H1 (cell line): ENCODE results near the gene CAMK2N2. TPM values are rescaled to one million over a fixed set of nuclear protein-coding genes. Genes with fewer than 3 reads are reported as not detected.

Experiments
- CTCF ChIA-PET: fragments of 300-600 bp; sonication (Branson Sonifier 250); formaldehyde crosslinking; loops from one replicate; lab custom pipeline; 2021; ENCODE audit not compliant: partially characterized antibody; lab: Charles Lee
- POLR2A ChIA-PET: fragments of 300-600 bp; sonication (Branson Sonifier 250); formaldehyde crosslinking; loops from one replicate; lab custom pipeline; 2021; ENCODE audit warnings: inconsistent platforms; ENCODE audit not compliant: partially characterized antibody; lab: Charles Lee
- DNase-seq, 2 experiments: peaks; one replicate each; pipeline versions ENCODE4 v3.0.0 to v3.0.0-alpha.2; 2010 to 2022; ENCODE audit warnings: low spot score in 2 of 2, low read depth in 1 of 2, mixed read lengths in 1 of 2
- FAIRE-seq: peaks from 2 replicates; lab custom pipeline; 2011; peaks lifted over from hg19 to GRCh38; lab: Jason Lieb, UNC
- H2AFZ ChIP-seq: 2 replicates; pipeline ENCODE4 v1.8.1; 2012; ENCODE audit warnings: low read length, inconsistent platforms
- H2AK5ac ChIP-seq: 2 replicates; pipeline ENCODE4 v1.6.1; 2013; ENCODE audit warnings: low read depth, low read length
- H2BK120ac ChIP-seq: replicated peaks from 2 replicates; pipeline ENCODE3; 2013; ENCODE audit warnings: low read depth, low read length, inconsistent platforms
- H2BK12ac ChIP-seq: 2 replicates; pipeline ENCODE4 v1.6.1; 2013; ENCODE audit warnings: low read depth, low read length
- H2BK15ac ChIP-seq: 2 replicates; pipeline ENCODE4 v1.6.1; 2013; ENCODE audit warnings: low read length
- H2BK20ac ChIP-seq: 2 replicates; pipeline ENCODE4 v1.6.1; 2013; ENCODE audit warnings: low read length
- H2BK5ac ChIP-seq: 2 replicates; pipeline ENCODE4 v1.6.1; 2013; ENCODE audit warnings: low read depth, low read length
- H3K14ac ChIP-seq: 2 replicates; pipeline ENCODE4 v1.6.1; 2013; ENCODE audit warnings: inconsistent platforms; ENCODE audit not compliant: insufficient read length
- H3K18ac ChIP-seq: 2 replicates; pipeline ENCODE4 v1.6.1; 2013; ENCODE audit warnings: low read length; ENCODE audit errors: extremely low read depth
- H3K23ac ChIP-seq: 2 replicates; pipeline ENCODE4 v1.6.1; 2013; ENCODE audit warnings: inconsistent platforms; ENCODE audit not compliant: insufficient read length
- H3K23me2 ChIP-seq: 2 replicates; pipeline ENCODE4 v1.6.1; 2013; ENCODE audit warnings: low read depth, low read length
- H3K27ac ChIP-seq: 2 replicates; pipeline ENCODE4 v1.6.1; 2011; ENCODE audit warnings: low read depth, low read length, inconsistent platforms
- H3K27me3 ChIP-seq, 4 experiments: replicated peaks in 1 of 4; 1 replicate in 1 of 4; 2 replicates in 3 of 4; pipeline versions ENCODE4 v1.6.1 to v1.8.1; 2011 to 2013; ENCODE audit warnings: low read length in 3 of 4, mild to moderate bottlenecking in 3 of 4, inconsistent platforms in 2 of 4, mixed read lengths in 2 of 4, moderate library complexity in 1 of 4; ENCODE audit not compliant: control insufficient read depth in 3 of 4, insufficient read depth in 3 of 4; ENCODE audit errors: extremely low read depth in 1 of 4
- H3K36me3 ChIP-seq, 4 experiments: 2 replicates each; pipeline versions ENCODE4 v1.6.1 to v1.8.1; 2011 to 2013; ENCODE audit warnings: mild to moderate bottlenecking in 4 of 4, low read length in 3 of 4, moderate library complexity in 2 of 4, control low read depth in 1 of 4, inconsistent platforms in 1 of 4; ENCODE audit not compliant: insufficient read depth in 4 of 4, control insufficient read depth in 2 of 4
- H3K4ac ChIP-seq: replicated peaks from 2 replicates; pipeline ENCODE3; 2013; ENCODE audit warnings: low read length, low read depth, mixed read lengths, inconsistent platforms; ENCODE audit not compliant: insufficient read length
- H3K4me1 ChIP-seq, 4 experiments: replicated peaks in 1 of 4; 1 replicate in 1 of 4; 2 replicates in 3 of 4; pipeline versions ENCODE4 v1.6.1 to v1.8.1; 2011 to 2013; ENCODE audit warnings: low read length in 3 of 4, inconsistent platforms in 2 of 4, mixed read lengths in 1 of 4; ENCODE audit not compliant: insufficient read depth in 4 of 4, control insufficient read depth in 3 of 4
- H3K4me2 ChIP-seq, 2 experiments: 2 replicates each; pipeline versions ENCODE4 v1.6.1 to v1.8.1; 2011 to 2013; ENCODE audit warnings: low read depth in 2 of 2, low read length in 2 of 2, control low read depth in 1 of 2, inconsistent platforms in 1 of 2, mild to moderate bottlenecking in 1 of 2; ENCODE audit not compliant: insufficient read depth in 1 of 2
- H3K4me3 ChIP-seq, 4 experiments: fragments of 200-600, 300-600 bp in 1 of 4; sonication (generic), shearing (Covaris generic), sonication (Bioruptor Twin) in 1 of 4; 2 replicates each; pipeline versions ENCODE4 v1.5.1 to v1.8.1; 2011 to 2016; ENCODE audit warnings: low read length in 4 of 4, low read depth in 3 of 4, control low read depth in 2 of 4, inconsistent platforms in 2 of 4, mild to moderate bottlenecking in 2 of 4, mixed read lengths in 1 of 4, moderate library complexity in 1 of 4; ENCODE audit not compliant: insufficient read depth in 2 of 4; ENCODE audit errors: extremely low read depth in 1 of 4
- H3K56ac ChIP-seq: replicated peaks from 2 replicates; pipeline ENCODE3; 2013; ENCODE audit warnings: low read depth, mild to moderate bottlenecking, mixed read lengths, low read length, inconsistent platforms; ENCODE audit not compliant: insufficient read length
- H3K79me1 ChIP-seq: 2 replicates; pipeline ENCODE4 v1.6.1; 2013; ENCODE audit warnings: low read depth, low read length, control low read depth
- H3K79me2 ChIP-seq, 2 experiments: 2 replicates each; pipeline versions ENCODE4 v1.6.1 to v1.8.1; 2012 to 2013; ENCODE audit warnings: low read length in 2 of 2, mild to moderate bottlenecking in 2 of 2, inconsistent platforms in 1 of 2; ENCODE audit not compliant: insufficient read depth in 2 of 2, control insufficient read depth in 1 of 2
- H3K9ac ChIP-seq, 4 experiments: replicated peaks in 1 of 4; 1 replicate in 1 of 4; 2 replicates in 3 of 4; pipeline versions ENCODE4 v1.6.1 to v1.8.1; 2011 to 2013; ENCODE audit warnings: low read depth in 3 of 4, low read length in 3 of 4, control low read depth in 2 of 4, mild to moderate bottlenecking in 2 of 4, moderate library complexity in 2 of 4, inconsistent platforms in 1 of 4; ENCODE audit errors: extremely low read depth in 1 of 4
- H3K9me3 ChIP-seq, 2 experiments: 2 replicates each; pipeline versions ENCODE4 v1.6.1 to v1.8.1; 2012 to 2013; ENCODE audit warnings: mild to moderate bottlenecking in 2 of 2, moderate library complexity in 2 of 2, control low read depth in 1 of 2, inconsistent platforms in 1 of 2, low read depth in 1 of 2, low read length in 1 of 2, mixed read lengths in 1 of 2; ENCODE audit not compliant: insufficient read depth in 2 of 2
- H4K20me1 ChIP-seq, 2 experiments: replicated peaks in 1 of 2; 2 replicates each; pipeline versions ENCODE3 to v1.8.1; 2011 to 2013; ENCODE audit warnings: inconsistent platforms in 2 of 2, low read length in 2 of 2, mild to moderate bottlenecking in 1 of 2; ENCODE audit not compliant: insufficient read depth in 2 of 2, control insufficient read depth in 1 of 2
- H4K5ac ChIP-seq: 2 replicates; pipeline ENCODE4 v1.6.1; 2013; ENCODE audit warnings: low read length, low read depth, mixed read lengths, inconsistent platforms; ENCODE audit not compliant: insufficient read length
- H4K8ac ChIP-seq: 2 replicates; pipeline ENCODE4 v1.8.0; 2013; ENCODE audit warnings: mild to moderate bottlenecking, moderate library complexity, low read length, inconsistent platforms; ENCODE audit not compliant: insufficient read depth; ENCODE audit errors: extremely low read depth
- H4K91ac ChIP-seq: replicated peaks from 2 replicates; pipeline ENCODE3; 2013; ENCODE audit warnings: low read length, mixed read lengths, inconsistent platforms; ENCODE audit not compliant: insufficient read length
- CBX8 ChIP-seq: fragments of 300-800, 300-1000 bp; sonication (generic); IDR thresholded peaks from 2 replicates; pipeline ENCODE4 v1.7.1; 2016; ENCODE audit warnings: low read depth, low read length, borderline replicate concordance
- CTBP2 ChIP-seq: IDR thresholded peaks from 2 replicates; pipeline ENCODE4 v1.7.0; 2011; ENCODE audit warnings: borderline replicate concordance, mild to moderate bottlenecking, moderate library complexity, mixed read lengths, low read length; ENCODE audit not compliant: insufficient read depth, insufficient read length
- HDAC6 ChIP-seq: IDR thresholded peaks from one replicate; pipeline ENCODE4 v1.7.1; 2012; ENCODE audit warnings: low read depth, mild to moderate bottlenecking, inconsistent platforms, low read length, moderate library complexity
- JUN ChIP-seq: IDR thresholded peaks from 2 replicates; pipeline ENCODE4 v1.6.1; 2011; ENCODE audit warnings: low read depth, mild to moderate bottlenecking, improper control_type of control experiment, low read length
- POLR2AphosphoS5 ChIP-seq: IDR thresholded peaks from 2 replicates; pipeline ENCODE4 v1.6.1; 2011; ENCODE audit warnings: low read depth, low read length
- YY1 ChIP-seq: IDR thresholded peaks from 2 replicates; pipeline ENCODE4 v1.6.1; 2011; ENCODE audit warnings: low read depth, mild to moderate bottlenecking, low read length
- WGBS, 2 experiments: shearing (Covaris generic) in 1 of 2; methylation state at CpG; one replicate each; pipeline versions ENCODE4 v1.1.6 to v1.1.7; 2013 to 2015; ENCODE audit warnings: low lambda C conversion rate in 2 of 2, mixed read lengths in 2 of 2, inconsistent platforms in 1 of 2, low coverage in 1 of 2, missing lambda C conversion rate in 1 of 2; ENCODE audit not compliant: insufficient replicate concordance in 2 of 2, insufficient coverage in 1 of 2, insufficient read length in 1 of 2; ENCODE audit errors: extremely low coverage in 1 of 2, missing lambda C conversion rate in 1 of 2; 5-methylcytosine and 5-hydroxymethylcytosine counted together
- polyA plus RNA-seq, 7 experiments: library from polyadenylated mRNA; depleted of rRNA in 3 of 7; stranded (reverse) in 5 of 7; unstranded in 2 of 7; fragments of >200 nt in 5 of 7; fragments of 200-250 nt in 2 of 7; gene quantifications; 1 replicate in 5 of 7; 2 replicates in 1 of 7; 4 replicates in 1 of 7; pipeline versions ENCODE4 v1.2.1 to v1.2.3, GENCODE V29; 2011 to 2013; ENCODE audit warnings: missing spikeins in 2 of 7, mixed read lengths in 2 of 7
- total RNA-seq: library from RNA; stranded (reverse); fragmentation: NEBNext Ultra II Directional; extraction: Animal tissue kit (Norgen Biotek cat#: 25700); gene quantifications from 2 replicates; pipeline ENCODE4 v1.2.1, GENCODE V29; 2021
- TF ChIP-seq, protein P1 (sequence below): IDR thresholded peaks from 2 replicates; pipeline ENCODE4 v1.6.1; 2012; ENCODE audit warnings: low read length, inconsistent platforms

The CAMK2N2 gene
- total and polyA plus RNA-seq, 2 of the 8 experiments (the other 6 are each of a cell fraction or from before 2014, with no cell fraction given) = 4.0 to 17.7 TPM

DNA sequence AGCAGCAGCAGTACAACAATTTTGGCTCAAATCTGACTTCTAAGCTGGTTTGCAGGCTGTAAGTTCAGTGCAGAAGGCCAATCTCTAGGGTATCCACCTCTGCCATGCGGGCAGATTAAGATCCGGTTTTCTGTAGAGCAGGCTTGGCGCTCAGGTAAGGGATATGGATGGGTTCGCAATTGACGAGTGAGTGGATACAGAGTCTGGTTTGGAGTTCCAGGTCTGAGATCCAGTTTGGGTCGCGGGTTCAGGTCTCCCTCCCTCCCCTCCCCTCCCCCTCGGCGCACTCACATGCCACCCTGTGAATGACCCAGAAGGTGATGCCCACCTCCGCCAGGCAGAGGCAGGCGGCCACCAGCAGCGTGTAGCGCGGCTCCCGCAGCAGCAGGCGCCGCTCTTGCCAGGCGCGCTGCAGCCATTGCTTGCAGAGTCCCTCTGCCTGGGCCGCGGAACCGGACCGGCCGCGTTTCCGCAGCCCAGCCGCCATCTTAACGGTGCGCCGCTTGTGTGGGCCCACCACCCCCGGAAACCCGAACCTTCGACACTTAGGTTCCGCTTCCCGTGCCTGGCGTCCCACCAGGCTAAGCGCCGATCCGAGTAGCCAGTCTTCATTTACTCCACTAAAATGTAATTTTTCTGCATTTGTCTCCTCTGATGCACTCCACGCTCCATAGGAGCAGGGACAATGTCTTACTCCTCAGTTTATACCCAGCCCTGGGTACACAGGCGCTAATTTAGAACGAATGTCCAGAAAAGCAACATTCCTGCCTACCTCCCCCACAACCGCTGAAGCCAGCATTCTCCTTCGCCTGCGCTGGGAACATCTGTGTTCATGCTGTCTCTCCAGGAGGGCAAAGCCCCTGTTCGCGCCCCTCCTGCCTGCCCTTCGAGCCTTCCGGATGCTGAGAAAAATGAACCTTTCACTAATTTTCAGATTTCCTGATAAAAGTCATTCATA lies 12.6 kb downstream of the CAMK2N2 start, which contains the start of gene ALG3:
ALG3 (minus strand) TSS at position 509 of the 958 bp plus-strand sequence; CDS start at position 487, 22 bp downstream.
- DNase-seq (peak in 1 of 2 experiments; percentile 94), FAIRE-seq (no peak)
- Histone ChIP-seq H2BK15ac (peak within 1 kb of the TSS; percentile 83), H2BK5ac (peak within 1 kb of the TSS; percentile 96), H3K23ac (no peak within 1 kb of the TSS), H4K20me1 (no peaks in the 10 kb centered on the region), H3K27me3 (no peaks in the 10 kb centered on the region), H3K79me1 (peaks cover 2% of the 10 kb centered on the region), H2AFZ (peak within 1 kb of the TSS; percentile 98), H2AK5ac (no peak within 1 kb of the TSS), H3K4ac (no peak within 1 kb of the TSS), H3K27ac (peak within 1 kb of the TSS; percentile 89), H3K56ac (peak within 1 kb of the TSS; percentile 60), H3K36me3 (peaks cover 10 to 18% (median 14%) of the 10 kb centered on the region in 4 experiments; a peak in 7 of 8 replicates), H2BK120ac (peak within 1 kb of the TSS; percentile 40), H3K18ac (peak within 1 kb of the TSS; percentile 83), H2BK12ac (peak within 1 kb of the TSS; percentile 94; the same call in 1 of the 2 replicates), H3K9ac (peak within 1 kb of the TSS; percentile 77 to 94 (median 87)), H3K4me1 (no peaks in the 10 kb centered on the region), H3K4me2 (peak within 1 kb of the TSS; percentile 75 to 94), H3K14ac (no peak within 1 kb of the TSS), H3K9me3 (no peaks in the 10 kb centered on the region), H4K8ac (peak within 1 kb of the TSS; percentile 98), H3K79me2 (peaks cover 0 to 11% of the 10 kb centered on the region in 2 experiments; a peak in 3 of 4 replicates), H2BK20ac (peak within 1 kb of the TSS; percentile 82; the same call in 1 of the 2 replicates), H3K23me2 (peaks cover 13% of the 10 kb centered on the region), H4K5ac (peak within 1 kb of the TSS; percentile 69), H3K4me3 (peak within 1 kb of the TSS; percentile 71 to 98 (median 85)), H4K91ac (peak within 1 kb of the TSS; percentile 75)
- CTCF ChIA-PET = interaction anchor here (0.6 to 14.0 kb wide), 13 partner anchors 8 to 212 kb away, joined by 3 to 136 read pairs (median 10); partner anchors contain the start of genes CAMK2N2 and VWA5B2
- POLR2A ChIA-PET = interaction anchor here (0.5 to 3.8 kb wide), 5 partner anchors 8 to 104 kb away, joined by 3 to 13 read pairs (median 6); partner anchors contain the start of gene CAMK2N2
- 1% methylated on average over 45 of the region's 49 CpGs; no CpG with 5 or more reads in 1 of the 2 experiments for WGBS, 2 experiments
- TF ChIP-seq, protein P1, sequence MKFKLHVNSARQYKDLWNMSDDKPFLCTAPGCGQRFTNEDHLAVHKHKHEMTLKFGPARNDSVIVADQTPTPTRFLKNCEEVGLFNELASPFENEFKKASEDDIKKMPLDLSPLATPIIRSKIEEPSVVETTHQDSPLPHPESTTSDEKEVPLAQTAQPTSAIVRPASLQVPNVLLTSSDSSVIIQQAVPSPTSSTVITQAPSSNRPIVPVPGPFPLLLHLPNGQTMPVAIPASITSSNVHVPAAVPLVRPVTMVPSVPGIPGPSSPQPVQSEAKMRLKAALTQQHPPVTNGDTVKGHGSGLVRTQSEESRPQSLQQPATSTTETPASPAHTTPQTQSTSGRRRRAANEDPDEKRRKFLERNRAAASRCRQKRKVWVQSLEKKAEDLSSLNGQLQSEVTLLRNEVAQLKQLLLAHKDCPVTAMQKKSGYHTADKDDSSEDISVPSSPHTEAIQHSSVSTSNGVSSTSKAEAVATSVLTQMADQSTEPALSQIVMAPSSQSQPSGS = no peak
- TF ChIP-seq HDAC6 (no peak), POLR2AphosphoS5 (peak; percentile 58; the same call in 1 of the 2 replicates), CTBP2 (no peak), CBX8 (no peak), JUN (0 out of 2 replicates have a peak, but pooled peaks have one; percentile 18), YY1 (peak; percentile 99)
